GM11168 (cell line): ENCODE data around the gene DBI.

ENCODE experiments used
- in situ Hi-C: fragments of 300-500 bp; cut with MboI; formaldehyde crosslinking; loops from one replicate; pipeline ENCODE4 v1.12.0; 2022; ENCODE audit warnings: low sequenced_read_pairs; ENCODE audit not compliant: unreplicated experiment

The DBI gene

DNA sequence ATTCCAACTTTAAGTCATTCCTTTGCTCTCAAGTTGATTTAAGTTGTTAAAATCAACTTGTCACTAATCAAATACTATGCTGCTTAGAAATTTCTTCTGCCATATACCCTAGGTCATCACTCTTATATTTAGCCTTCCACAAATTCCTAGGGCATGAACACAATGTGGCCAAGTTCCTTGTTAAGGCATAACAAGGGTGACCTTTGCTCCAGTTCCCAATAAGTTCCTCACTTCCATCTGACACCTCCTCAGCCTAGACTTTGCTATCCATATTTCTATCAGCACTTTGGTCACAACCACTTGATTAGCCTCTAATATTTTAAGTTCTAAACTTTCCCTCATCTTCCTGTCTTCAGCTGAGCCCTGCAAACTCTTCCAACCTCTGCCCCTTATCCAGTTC lies 55.0 kb downstream of the DBI start:
- in situ Hi-C loops: loop anchor here (25.0 kb wide), 1 partner anchor 241 kb away; no protein-coding TSS in a partner anchor
